ENCODE measurements around the gene PER3. TPM values are rescaled to one million over a fixed set of nuclear protein-coding genes. Genes with fewer than 3 reads are reported as not detected.

PER3 gene
- total and polyA plus RNA-seq, 4 donors: 3.4 to 21.1 (median 11.5) TPM

DNA sequence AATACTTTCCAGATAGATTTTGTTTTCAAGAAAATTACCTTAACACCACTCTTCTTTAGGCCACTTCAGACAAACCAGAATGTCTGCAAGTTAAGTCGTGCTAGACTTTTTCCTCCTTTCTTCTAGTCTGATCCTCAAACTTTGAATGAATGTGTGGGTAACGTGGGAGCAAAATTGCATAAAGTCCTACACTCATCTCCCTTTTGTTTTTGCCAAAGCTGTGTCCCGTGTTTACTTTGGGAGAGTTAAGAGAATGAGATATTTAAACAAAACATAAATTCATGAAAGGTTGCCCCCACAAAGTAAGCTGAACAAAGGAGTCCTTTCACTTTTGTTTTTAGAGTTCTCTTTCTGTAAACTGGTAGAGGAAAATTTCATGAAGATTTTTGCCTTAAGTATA is 29.9 kb upstream of the PER3 start:
- DNase-seq: no peak
- Histone ChIP-seq H3K27ac (ENCODE audit: low read depth in 1 of 2, low read length in 1 of 2) (no peak overlapping the region), H3K4me3 (no peak overlapping the region), H3K9me3 (ENCODE audit: control insufficient read depth in 4 of 4, insufficient read depth in 3 of 4, low read length in 3 of 4) (no peaks in the 10 kb centered on the region), H3K36me3 (ENCODE audit: control insufficient read depth in 4 of 4, insufficient read depth in 4 of 4, low read length in 4 of 4) (peaks cover 0 to 5% (median 0%) of the 10 kb centered on the region in 4 donors), H3K9ac (ENCODE audit: insufficient read depth in 1 of 2, low read length in 2 of 2) (no peak overlapping the region), H3K4me1 (ENCODE audit: control insufficient read depth in 5 of 5, insufficient read depth in 5 of 5, low read length in 5 of 5) (peaks cover 0 to 21% (median 0%) of the 10 kb centered on the region in 5 donors), H3K27me3 (ENCODE audit: control insufficient read depth in 3 of 3, insufficient read depth in 3 of 3, low read length in 2 of 3) (no peaks in the 10 kb centered on the region)
- TF ChIP-seq, protein P1, sequence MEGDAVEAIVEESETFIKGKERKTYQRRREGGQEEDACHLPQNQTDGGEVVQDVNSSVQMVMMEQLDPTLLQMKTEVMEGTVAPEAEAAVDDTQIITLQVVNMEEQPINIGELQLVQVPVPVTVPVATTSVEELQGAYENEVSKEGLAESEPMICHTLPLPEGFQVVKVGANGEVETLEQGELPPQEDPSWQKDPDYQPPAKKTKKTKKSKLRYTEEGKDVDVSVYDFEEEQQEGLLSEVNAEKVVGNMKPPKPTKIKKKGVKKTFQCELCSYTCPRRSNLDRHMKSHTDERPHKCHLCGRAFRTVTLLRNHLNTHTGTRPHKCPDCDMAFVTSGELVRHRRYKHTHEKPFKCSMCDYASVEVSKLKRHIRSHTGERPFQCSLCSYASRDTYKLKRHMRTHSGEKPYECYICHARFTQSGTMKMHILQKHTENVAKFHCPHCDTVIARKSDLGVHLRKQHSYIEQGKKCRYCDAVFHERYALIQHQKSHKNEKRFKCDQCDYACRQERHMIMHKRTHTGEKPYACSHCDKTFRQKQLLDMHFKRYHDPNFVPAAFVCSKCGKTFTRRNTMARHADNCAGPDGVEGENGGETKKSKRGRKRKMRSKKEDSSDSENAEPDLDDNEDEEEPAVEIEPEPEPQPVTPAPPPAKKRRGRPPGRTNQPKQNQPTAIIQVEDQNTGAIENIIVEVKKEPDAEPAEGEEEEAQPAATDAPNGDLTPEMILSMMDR (IDR thresholded peaks at IDR 0.05; ENCODE audit: control extremely low read depth, extremely low read depth): no peak
- 46 to 68% methylated on average over 3 of the region's 3 CpGs for WGBS, 2 donors
- no peak for ATAC-seq (ENCODE audit: insufficient read depth, low FRiP score)

- no peak overlapping the region for H3K9ac ChIP-seq (ENCODE audit: insufficient read depth in 1 of 2, low read length in 2 of 2)
- no peak overlapping the region for H3K4me3 ChIP-seq
- H3K36me3 ChIP-seq (ENCODE audit: control insufficient read depth in 4 of 4, insufficient read depth in 4 of 4, low read length in 4 of 4): peaks cover 0 to 3% (median 0%) of the 10 kb centered on the region in 4 donors
- DNase-seq (peak in 2 of 3 donors; percentile 32 to 34), ATAC-seq (ENCODE audit: insufficient read depth, low FRiP score) (no peak)
- 0 to 98% methylated on average over 1 of the region's 1 CpG for WGBS, 2 donors
- no peaks in the 10 kb centered on the region for H3K9me3 ChIP-seq (ENCODE audit: control insufficient read depth in 4 of 4, insufficient read depth in 3 of 4, low read length in 3 of 4)
- no peaks in the 10 kb centered on the region for H3K27me3 ChIP-seq (ENCODE audit: control insufficient read depth in 3 of 3, insufficient read depth in 3 of 3, low read length in 2 of 3)
- TF ChIP-seq, protein P1 (IDR thresholded peaks at IDR 0.05; ENCODE audit: control extremely low read depth, extremely low read depth): no peak
- H3K27ac ChIP-seq (ENCODE audit: low read depth in 1 of 2, low read length in 1 of 2): no peak overlapping the region
- peaks cover 0 to 21% (median 0%) of the 10 kb centered on the region in 5 donors for H3K4me1 ChIP-seq (ENCODE audit: control insufficient read depth in 5 of 5, insufficient read depth in 5 of 5, low read length in 5 of 5)
Measured at GRCh38 chr1:7755448-7755847, 28.6 kb upstream of the PER3 start.

DNA sequence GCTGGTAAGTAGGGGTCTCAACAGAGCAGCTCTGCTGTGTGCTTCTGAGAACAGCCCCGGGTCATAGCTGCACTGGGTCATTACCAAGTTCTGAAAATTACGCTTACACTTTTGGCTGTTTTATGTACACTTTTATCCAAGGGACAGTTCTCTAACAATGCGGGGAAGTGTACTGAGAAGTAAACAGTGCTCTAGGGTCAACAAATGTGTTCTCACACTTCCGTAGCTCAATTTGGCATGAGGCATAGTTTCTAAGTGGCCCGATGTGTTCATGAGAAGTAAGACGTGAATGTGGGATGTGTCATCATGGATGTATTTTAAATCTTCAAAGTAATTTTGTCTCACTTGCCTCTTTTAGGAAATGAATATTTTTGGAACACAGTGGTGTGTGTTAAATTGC is 23.8 kb upstream of the PER3 start:
- Histone ChIP-seq H3K4me1 (ENCODE audit: control insufficient read depth in 5 of 5, insufficient read depth in 5 of 5, low read length in 5 of 5) (no peaks in the 10 kb centered on the region), H3K27me3 (ENCODE audit: control insufficient read depth in 3 of 3, insufficient read depth in 3 of 3, low read length in 2 of 3) (no peaks in the 10 kb centered on the region), H3K9ac (ENCODE audit: insufficient read depth in 1 of 2, low read length in 2 of 2) (no peak overlapping the region), H3K9me3 (ENCODE audit: control insufficient read depth in 4 of 4, insufficient read depth in 3 of 4, low read length in 3 of 4) (no peaks in the 10 kb centered on the region), H3K36me3 (ENCODE audit: control insufficient read depth in 4 of 4, insufficient read depth in 4 of 4, low read length in 4 of 4) (peaks cover 0 to 2% (median 0%) of the 10 kb centered on the region in 4 donors), H3K4me3 (no peak overlapping the region), H3K27ac (ENCODE audit: low read depth in 1 of 2, low read length in 1 of 2) (no peak overlapping the region)
- 65 to 73% methylated on average over 6 of the region's 6 CpGs for WGBS, 2 donors
- DNase-seq: peak in 1 of 3 donors; percentile 38
- TF ChIP-seq, protein P1 (IDR thresholded peaks at IDR 0.05; ENCODE audit: control extremely low read depth, extremely low read depth): no peak
- no peak for ATAC-seq (ENCODE audit: insufficient read depth, low FRiP score)

GRCh38 chr1:7761103-7761502 is 23.0 kb upstream of the PER3 start:
- TF ChIP-seq, protein P1 (IDR thresholded peaks at IDR 0.05; ENCODE audit: control extremely low read depth, extremely low read depth): no peak
- Histone ChIP-seq H3K4me1 (ENCODE audit: control insufficient read depth in 5 of 5, insufficient read depth in 5 of 5, low read length in 5 of 5) (no peaks in the 10 kb centered on the region), H3K9ac (ENCODE audit: insufficient read depth in 1 of 2, low read length in 2 of 2) (no peak overlapping the region), H3K27me3 (ENCODE audit: control insufficient read depth in 3 of 3, insufficient read depth in 3 of 3, low read length in 2 of 3) (no peaks in the 10 kb centered on the region), H3K27ac (ENCODE audit: low read depth in 1 of 2, low read length in 1 of 2) (peak overlapping the region in 1 of 2 donors; percentile 60), H3K9me3 (ENCODE audit: control insufficient read depth in 4 of 4, insufficient read depth in 3 of 4, low read length in 3 of 4) (no peaks in the 10 kb centered on the region), H3K36me3 (ENCODE audit: control insufficient read depth in 4 of 4, insufficient read depth in 4 of 4, low read length in 4 of 4) (no peaks in the 10 kb centered on the region), H3K4me3 (no peak overlapping the region)
- DNase-seq (no peak), ATAC-seq (ENCODE audit: insufficient read depth, low FRiP score) (no peak)
- WGBS, 2 donors: 78 to 84% methylated on average over 3 of the region's 3 CpGs
